Measurements from ENCODE around the gene TRAPPC6A.

TRAPPC6A gene

DNA sequence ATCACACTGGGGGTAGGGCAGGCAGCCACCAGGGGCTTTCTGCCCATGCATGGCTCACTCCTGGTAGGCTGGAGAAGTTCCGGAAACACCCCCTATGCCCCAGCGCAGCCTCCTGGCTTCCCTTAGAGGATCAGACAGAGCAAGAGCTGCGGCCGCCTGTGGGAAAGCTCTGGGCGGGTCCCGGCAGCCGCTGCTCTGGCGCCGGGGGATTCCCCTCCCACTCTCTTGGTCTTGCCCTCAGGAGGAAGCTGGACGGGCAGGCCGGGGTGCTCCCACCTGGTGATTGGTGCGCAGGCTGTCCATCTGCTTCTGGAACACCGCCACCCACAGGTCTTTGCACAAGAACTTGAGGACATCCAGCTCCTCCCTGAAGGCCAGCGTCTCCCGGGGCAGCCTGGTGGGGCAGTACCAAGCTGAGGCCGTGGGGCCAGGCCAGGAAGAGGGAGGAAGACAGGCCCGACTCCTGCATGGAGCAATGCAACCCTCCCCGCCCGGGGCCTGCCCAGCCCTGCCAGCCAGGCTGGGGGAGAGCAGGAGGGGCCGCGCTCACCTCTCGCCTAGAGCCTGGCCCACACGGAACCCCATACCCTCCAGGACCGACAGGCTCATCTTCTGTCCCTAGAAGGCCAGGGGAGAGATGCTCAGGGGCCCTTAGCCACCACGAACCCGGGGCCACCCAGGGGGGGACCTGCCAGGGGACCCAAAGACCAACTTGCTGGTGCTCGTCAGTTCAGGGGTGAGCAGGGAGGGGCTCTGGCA, 13.3 kb downstream of the TRAPPC6A start:
- in situ Hi-C loops (cut with MboI; ENCODE audit: low sequenced_read_pairs, unreplicated experiment): no loop called here
- DNase-seq (ENCODE audit: low spot score): peak; percentile 90
- TF ChIP-seq, protein P1, sequence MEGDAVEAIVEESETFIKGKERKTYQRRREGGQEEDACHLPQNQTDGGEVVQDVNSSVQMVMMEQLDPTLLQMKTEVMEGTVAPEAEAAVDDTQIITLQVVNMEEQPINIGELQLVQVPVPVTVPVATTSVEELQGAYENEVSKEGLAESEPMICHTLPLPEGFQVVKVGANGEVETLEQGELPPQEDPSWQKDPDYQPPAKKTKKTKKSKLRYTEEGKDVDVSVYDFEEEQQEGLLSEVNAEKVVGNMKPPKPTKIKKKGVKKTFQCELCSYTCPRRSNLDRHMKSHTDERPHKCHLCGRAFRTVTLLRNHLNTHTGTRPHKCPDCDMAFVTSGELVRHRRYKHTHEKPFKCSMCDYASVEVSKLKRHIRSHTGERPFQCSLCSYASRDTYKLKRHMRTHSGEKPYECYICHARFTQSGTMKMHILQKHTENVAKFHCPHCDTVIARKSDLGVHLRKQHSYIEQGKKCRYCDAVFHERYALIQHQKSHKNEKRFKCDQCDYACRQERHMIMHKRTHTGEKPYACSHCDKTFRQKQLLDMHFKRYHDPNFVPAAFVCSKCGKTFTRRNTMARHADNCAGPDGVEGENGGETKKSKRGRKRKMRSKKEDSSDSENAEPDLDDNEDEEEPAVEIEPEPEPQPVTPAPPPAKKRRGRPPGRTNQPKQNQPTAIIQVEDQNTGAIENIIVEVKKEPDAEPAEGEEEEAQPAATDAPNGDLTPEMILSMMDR (IDR thresholded peaks at IDR 0.05; ENCODE audit: borderline replicate concordance, control extremely low read depth, extremely low read depth, insufficient read depth, missing control alignments): no peak

DNA sequence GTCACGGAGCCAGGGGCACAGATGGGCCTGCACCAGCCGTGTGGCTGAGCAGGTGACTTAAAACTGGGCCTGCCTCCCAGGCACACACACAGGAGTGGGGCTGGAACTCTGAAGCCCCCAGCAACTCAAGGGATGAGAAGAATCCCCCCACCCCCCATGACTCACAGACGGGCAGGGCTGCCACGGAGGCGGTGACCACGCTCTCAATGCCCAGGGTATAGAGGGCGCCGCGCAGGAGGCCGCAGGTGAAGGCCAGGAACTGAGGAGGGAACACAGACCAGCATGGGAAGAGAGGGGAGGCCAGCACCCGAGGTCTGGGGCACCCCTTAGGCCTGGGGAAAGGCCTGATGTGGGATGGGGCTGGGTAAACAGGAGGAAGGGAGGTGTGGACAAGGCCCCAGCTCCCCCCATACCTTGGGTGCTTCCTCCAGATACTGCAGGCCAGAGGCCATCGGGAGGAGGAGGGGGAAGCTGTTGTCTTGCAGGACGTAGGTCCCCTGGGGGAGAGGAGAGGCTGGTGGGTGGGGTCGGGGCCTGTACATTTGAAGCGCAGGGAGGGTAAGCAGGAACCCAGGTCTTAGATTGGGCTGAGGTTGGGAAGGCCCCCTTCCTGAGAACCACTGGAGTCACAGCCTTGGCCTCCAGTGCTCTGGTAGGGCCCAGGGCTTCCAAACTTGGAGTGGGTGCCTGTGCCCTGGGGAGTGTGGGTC, 14.1 kb downstream of the TRAPPC6A start:
- TF ChIP-seq, protein P1 (IDR thresholded peaks at IDR 0.05; ENCODE audit: borderline replicate concordance, control extremely low read depth, extremely low read depth, insufficient read depth, missing control alignments): no peak
- DNase-seq (ENCODE audit: low spot score): no peak
- in situ Hi-C loops (cut with MboI; ENCODE audit: low sequenced_read_pairs, unreplicated experiment): no loop called here

DNA sequence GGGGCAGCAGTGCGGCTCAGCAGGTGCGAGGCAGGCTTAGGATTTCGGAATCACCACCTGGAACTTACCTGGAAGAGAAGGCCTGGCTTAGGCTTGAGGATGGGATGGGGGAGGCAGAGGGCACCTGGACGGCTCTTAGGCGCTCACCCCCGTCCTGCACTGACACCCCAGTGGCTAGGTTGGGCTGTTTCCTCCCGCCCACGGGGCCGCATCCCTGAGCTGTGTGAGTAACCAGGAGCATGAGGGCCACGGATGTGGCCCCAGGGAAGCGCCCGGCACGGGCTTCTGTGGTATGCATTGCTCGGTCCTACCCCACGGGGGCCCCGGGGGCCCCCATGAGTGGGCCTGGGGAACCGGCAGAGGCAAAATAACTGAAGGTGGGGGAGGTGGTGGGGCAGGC, 14.9 kb downstream of the TRAPPC6A start:
- DNase-seq (ENCODE audit: low spot score): no peak
- in situ Hi-C loops (cut with MboI; ENCODE audit: low sequenced_read_pairs, unreplicated experiment): no loop called here
- TF ChIP-seq, protein P1 (IDR thresholded peaks at IDR 0.05; ENCODE audit: borderline replicate concordance, control extremely low read depth, extremely low read depth, insufficient read depth, missing control alignments): no peak

DNA sequence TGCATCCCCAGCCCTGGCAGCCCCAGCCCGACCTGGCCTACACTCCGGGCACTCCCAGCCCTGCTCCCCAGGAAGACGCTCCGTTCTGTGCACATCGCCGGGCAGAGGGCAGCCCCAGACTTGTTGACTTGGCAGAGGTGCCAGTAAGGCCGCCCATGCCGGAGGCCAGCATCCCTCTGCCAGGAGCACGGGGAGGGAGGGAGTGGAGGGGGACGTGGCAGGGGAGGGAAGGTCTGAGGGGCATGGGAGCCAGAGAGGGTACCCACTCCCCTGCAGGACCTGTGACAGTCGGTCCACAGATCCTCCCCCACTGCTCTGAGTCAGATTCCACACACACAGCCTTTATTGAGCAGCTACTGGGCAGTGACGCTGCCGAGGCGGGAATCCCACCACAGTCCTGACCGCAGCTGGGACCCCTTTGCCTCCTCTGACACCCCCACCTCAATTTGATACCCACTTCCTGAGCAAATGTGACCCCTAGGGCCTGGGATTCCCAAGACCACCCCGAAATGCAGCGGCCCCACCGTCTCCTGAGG, 15.4 kb downstream of the TRAPPC6A start:
- no peak for DNase-seq (ENCODE audit: low spot score)
- TF ChIP-seq, protein P1 (IDR thresholded peaks at IDR 0.05; ENCODE audit: borderline replicate concordance, control extremely low read depth, extremely low read depth, insufficient read depth, missing control alignments): no peak
- in situ Hi-C loops (cut with MboI; ENCODE audit: low sequenced_read_pairs, unreplicated experiment): no loop called here

DNA sequence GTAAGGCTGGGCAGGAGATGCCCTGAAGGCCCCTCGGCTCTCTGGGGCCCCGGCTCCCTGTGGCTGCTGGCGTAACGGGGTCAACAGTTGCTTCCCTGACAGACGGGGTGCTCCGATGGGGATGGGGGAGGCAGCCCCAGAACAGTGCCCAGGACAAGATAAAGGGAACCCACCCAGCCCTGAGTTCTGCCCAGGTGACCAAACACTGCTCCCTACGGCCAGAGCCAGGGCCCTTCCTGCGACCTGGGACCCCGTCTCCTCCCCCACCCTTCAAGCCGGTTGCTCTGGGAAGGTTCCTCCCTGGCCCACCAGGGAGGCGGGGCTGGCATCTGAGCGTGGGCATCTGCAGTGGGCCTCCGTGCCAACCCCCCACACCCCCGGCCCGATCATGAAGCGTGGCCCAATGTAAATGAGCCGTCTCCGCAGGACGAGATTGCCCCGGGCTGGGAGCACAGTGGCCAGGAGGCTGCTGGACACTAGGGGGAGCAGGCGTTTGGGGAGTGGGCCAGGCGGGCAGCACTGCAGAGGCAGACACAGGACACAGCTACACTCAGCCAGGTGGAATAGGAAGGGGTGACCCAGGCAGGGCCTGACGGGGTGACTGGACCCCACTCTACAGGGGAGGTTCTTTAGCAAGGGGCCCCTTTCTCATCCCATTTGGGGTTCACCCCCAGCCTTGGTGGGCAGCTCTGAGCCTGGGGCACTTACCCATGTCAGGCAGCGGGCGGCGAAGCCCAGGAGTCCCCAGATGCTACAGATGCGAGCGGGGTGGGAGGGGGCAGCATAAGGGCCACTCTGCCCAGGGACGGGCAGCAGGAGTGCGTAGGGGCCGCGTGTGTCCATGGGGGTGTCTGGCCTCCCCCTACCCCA, 16.1 kb downstream of the TRAPPC6A start:
- in situ Hi-C loops (cut with MboI; ENCODE audit: low sequenced_read_pairs, unreplicated experiment): no loop called here
- no peak for DNase-seq (ENCODE audit: low spot score)
- TF ChIP-seq, protein P1 (IDR thresholded peaks at IDR 0.05; ENCODE audit: borderline replicate concordance, control extremely low read depth, extremely low read depth, insufficient read depth, missing control alignments): no peak
